ENCODE data around the gene COX4I1. TPM values are rescaled to one million over a fixed set of nuclear protein-coding genes. Genes with fewer than 3 reads are reported as not detected.

COX4I1 gene
- total RNA-seq, 1 experiment from 2014 or later: 839 TPM

DNA sequence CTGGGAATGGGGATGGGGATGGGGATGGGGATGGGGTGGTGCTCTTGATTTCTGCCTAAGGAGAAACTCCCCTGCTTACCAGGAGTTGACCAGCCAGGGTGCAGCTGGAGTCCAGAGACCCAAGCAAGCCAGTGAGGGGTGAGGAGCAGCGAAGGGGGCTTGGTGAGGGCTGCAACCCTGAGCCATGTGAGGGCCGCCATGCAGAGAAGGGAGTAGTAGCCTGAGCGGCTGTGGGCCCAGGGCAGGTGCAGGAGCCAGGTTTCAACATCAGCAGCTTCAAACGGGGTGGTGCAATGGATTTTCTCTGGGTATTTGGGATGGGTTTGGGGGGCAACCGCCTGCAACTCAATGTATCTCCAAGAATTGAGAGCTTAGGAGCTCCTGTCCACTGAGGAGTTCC is 35.2 kb downstream of the COX4I1 start:
- H3K27me3 ChIP-seq (ENCODE audit: insufficient read depth, low read length): peaks cover 28% of the 10 kb centered on the region
- H3K9me2 ChIP-seq (ENCODE audit: insufficient read depth): no peaks in the 10 kb centered on the region
- H3K36me3 ChIP-seq (ENCODE audit: control insufficient read depth in 1 of 2, insufficient read depth in 2 of 2, low read length in 2 of 2): no peaks in the 10 kb centered on the region
- BruUV-seq (replicated peaks): no TSS peak
- DNase-seq (ENCODE audit: low read depth, low spot score) (no peak), ATAC-seq (no peak)
- no peaks in the 10 kb centered on the region for H3K4me1 ChIP-seq (ENCODE audit: control insufficient read depth in 1 of 2, insufficient read depth in 2 of 2, low read length in 2 of 2)
- no peak overlapping the region for H3K9ac ChIP-seq (ENCODE audit: low read length)
- H3K9me3 ChIP-seq (ENCODE audit: control insufficient read depth in 1 of 2, insufficient read depth in 1 of 2, low read depth in 1 of 2, low read length in 2 of 2): no peaks in the 10 kb centered on the region; a peak in 1 of 4 replicates
- no peak overlapping the region for H3K4me2 ChIP-seq (ENCODE audit: low read length)
- ChIA-PET RAD21 (ENCODE audit: low non-redundant PET in 1 of 2, low total read pairs in 2 of 2, uncharacterized antibody in 2 of 2, unreplicated experiment in 2 of 2) (no interaction called here), POLR2A (no interaction called here), CTCF (interaction anchor here (0.6 kb wide), 1 partner anchor 15 kb away, joined by 3 read pairs; no protein-coding TSS in a partner anchor)
- H3K27ac ChIP-seq (ENCODE audit: low read depth, low read length): no peak overlapping the region
- intact Hi-C loops (cut with micrococcal nuclease): no loop called here
- H3K79me2 ChIP-seq (ENCODE audit: insufficient read depth, low read length): no peaks in the 10 kb centered on the region
- no peak overlapping the region for H3K4me3 ChIP-seq (replicated peaks in 1 of 2; ENCODE audit: low read depth in 1 of 2, low read length in 2 of 2)
- H2AFZ ChIP-seq (ENCODE audit: low read depth, low read length, poor library complexity, severe bottlenecking): no peak overlapping the region
- no peaks in the 10 kb centered on the region for H4K20me1 ChIP-seq (ENCODE audit: insufficient read depth)
- TF ChIP-seq, protein P1, sequence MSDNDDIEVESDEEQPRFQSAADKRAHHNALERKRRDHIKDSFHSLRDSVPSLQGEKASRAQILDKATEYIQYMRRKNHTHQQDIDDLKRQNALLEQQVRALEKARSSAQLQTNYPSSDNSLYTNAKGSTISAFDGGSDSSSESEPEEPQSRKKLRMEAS (IDR thresholded peaks at IDR 0.05): no peak
- no peak for TF ChIP-seq SRF (IDR thresholded peaks at IDR 0.05; ENCODE audit: low read depth)
- TF ChIP-seq YY1 (IDR thresholded peaks at IDR 0.05; ENCODE audit: extremely low read depth, insufficient replicate concordance, low read depth, low read length): no peak
- TF ChIP-seq SP1 (IDR thresholded peaks at IDR 0.05; ENCODE audit: low read depth): no peak
- no peak for TF ChIP-seq TCF7L2 (IDR thresholded peaks at IDR 0.05; ENCODE audit: borderline replicate concordance, extremely low read depth, insufficient read depth, insufficient read length)
- TF ChIP-seq POLR2AphosphoS5 (IDR thresholded peaks at IDR 0.05; ENCODE audit: low read depth, low read length): no peak
- TF ChIP-seq ZNF274 (IDR thresholded peaks at IDR 0.05; ENCODE audit: low read depth, low read length): no peak
- TF ChIP-seq CEBPB (IDR thresholded peaks at IDR 0.05; ENCODE audit: low read depth): no peak
- TF ChIP-seq, protein P2, sequence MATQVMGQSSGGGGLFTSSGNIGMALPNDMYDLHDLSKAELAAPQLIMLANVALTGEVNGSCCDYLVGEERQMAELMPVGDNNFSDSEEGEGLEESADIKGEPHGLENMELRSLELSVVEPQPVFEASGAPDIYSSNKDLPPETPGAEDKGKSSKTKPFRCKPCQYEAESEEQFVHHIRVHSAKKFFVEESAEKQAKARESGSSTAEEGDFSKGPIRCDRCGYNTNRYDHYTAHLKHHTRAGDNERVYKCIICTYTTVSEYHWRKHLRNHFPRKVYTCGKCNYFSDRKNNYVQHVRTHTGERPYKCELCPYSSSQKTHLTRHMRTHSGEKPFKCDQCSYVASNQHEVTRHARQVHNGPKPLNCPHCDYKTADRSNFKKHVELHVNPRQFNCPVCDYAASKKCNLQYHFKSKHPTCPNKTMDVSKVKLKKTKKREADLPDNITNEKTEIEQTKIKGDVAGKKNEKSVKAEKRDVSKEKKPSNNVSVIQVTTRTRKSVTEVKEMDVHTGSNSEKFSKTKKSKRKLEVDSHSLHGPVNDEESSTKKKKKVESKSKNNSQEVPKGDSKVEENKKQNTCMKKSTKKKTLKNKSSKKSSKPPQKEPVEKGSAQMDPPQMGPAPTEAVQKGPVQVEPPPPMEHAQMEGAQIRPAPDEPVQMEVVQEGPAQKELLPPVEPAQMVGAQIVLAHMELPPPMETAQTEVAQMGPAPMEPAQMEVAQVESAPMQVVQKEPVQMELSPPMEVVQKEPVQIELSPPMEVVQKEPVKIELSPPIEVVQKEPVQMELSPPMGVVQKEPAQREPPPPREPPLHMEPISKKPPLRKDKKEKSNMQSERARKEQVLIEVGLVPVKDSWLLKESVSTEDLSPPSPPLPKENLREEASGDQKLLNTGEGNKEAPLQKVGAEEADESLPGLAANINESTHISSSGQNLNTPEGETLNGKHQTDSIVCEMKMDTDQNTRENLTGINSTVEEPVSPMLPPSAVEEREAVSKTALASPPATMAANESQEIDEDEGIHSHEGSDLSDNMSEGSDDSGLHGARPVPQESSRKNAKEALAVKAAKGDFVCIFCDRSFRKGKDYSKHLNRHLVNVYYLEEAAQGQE (IDR thresholded peaks at IDR 0.05; ENCODE audit: low read depth): no peak
- no peak for TF ChIP-seq CBX3 (IDR thresholded peaks at IDR 0.05; ENCODE audit: low read depth)
- TF ChIP-seq EZH2phosphoT487 (IDR thresholded peaks at IDR 0.05; ENCODE audit: borderline replicate concordance): no peak
- no peak for TF ChIP-seq RAD21 (IDR thresholded peaks at IDR 0.05; ENCODE audit: low read depth)
- TF ChIP-seq EGR1 (IDR thresholded peaks at IDR 0.05; ENCODE audit: low read depth): no peak
- TF ChIP-seq, protein P3, sequence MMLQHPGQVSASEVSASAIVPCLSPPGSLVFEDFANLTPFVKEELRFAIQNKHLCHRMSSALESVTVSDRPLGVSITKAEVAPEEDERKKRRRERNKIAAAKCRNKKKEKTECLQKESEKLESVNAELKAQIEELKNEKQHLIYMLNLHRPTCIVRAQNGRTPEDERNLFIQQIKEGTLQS (IDR thresholded peaks at IDR 0.05): no peak

Data from HCT116 (cell line).